HepG2 (cell line): ENCODE results near the gene CD300A. TPM values are rescaled to one million over a fixed set of nuclear protein-coding genes. Genes with fewer than 3 reads are reported as not detected.
A peak's percentile ranks its signal among the peaks of the same experiment; 100 is the strongest.

Source experiments
- ATAC-seq: fragments of 200-7000 bp; cut with Tn5 transposase; 3 replicates; pipeline ENCODE4 v1.9.1; 2020; ENCODE audit warnings: mild to moderate bottlenecking, moderate library complexity
- BruUV-seq: library from RNA; stranded (reverse); fragments of 400-500 nt; replicated peaks from 2 replicates; lab custom pipeline; 2021; lab: Mats Ljungman, UMichigan
- CTCF ChIA-PET: fragments of 300-600 bp; formaldehyde crosslinking; extraction: SDS; loops from one replicate; lab custom pipeline; 2021; ENCODE audit warnings: low total read pairs, inconsistent platforms, low intra/inter-chr PET ratio; lab: Yijun Ruan, JAX
- POLR2A ChIA-PET: fragments of 350-600 bp; sonication (Branson Sonifier 250); formaldehyde crosslinking; loops from one replicate; lab custom pipeline; 2020; ENCODE audit warnings: antibody characterized with exemption, inconsistent platforms; lab: Yijun Ruan, JAX
- DNase-seq: peaks from one replicate; pipeline ENCODE4 v3.0.0-alpha.2; 2015; ENCODE audit warnings: low spot score
- FAIRE-seq: peaks from 3 replicates; lab custom pipeline; 2011; peaks lifted over from hg19 to GRCh38; lab: Jason Lieb, UNC
- H2AFZ ChIP-seq: one replicate; pipeline ENCODE4 v1.6.1; 2011; ENCODE audit warnings: low read length, inconsistent platforms
- H3K27ac ChIP-seq: fragments of 300-600 bp; 3 replicates; pipeline ENCODE4 v1.8.0; 2011; ENCODE audit warnings: mixed run types, mild to moderate bottlenecking, mixed read lengths, low read length, inconsistent platforms; ENCODE audit not compliant: insufficient read depth; ENCODE audit errors: extremely low read length
- H3K27me3 ChIP-seq, 2 experiments: fragments of 200-600 bp in 1 of 2; 2 replicates in 1 of 2; 3 replicates in 1 of 2; pipeline versions ENCODE4 v1.6.0 to v1.8.0; 2011; ENCODE audit warnings: low read length in 2 of 2, mild to moderate bottlenecking in 2 of 2, moderate library complexity in 2 of 2, inconsistent platforms in 1 of 2; ENCODE audit not compliant: insufficient read depth in 2 of 2, control insufficient read depth in 1 of 2
- H3K36me3 ChIP-seq, 2 experiments: fragments of 200-600 bp in 1 of 2; replicated peaks in 1 of 2; 2 replicates in 1 of 2; 3 replicates in 1 of 2; pipeline versions ENCODE4 v1.5.1 to v1.8.0; 2011; ENCODE audit warnings: low read length in 2 of 2, inconsistent platforms in 1 of 2; ENCODE audit not compliant: insufficient read depth in 2 of 2, control insufficient read depth in 1 of 2
- H3K4me1 ChIP-seq: 2 replicates; pipeline ENCODE4 v1.5.1; 2012; ENCODE audit warnings: low read length, inconsistent platforms; ENCODE audit not compliant: insufficient read depth
- H3K4me2 ChIP-seq: 2 replicates; pipeline ENCODE4 v1.6.0; 2011; ENCODE audit warnings: low read depth, low read length, inconsistent platforms
- H3K4me3 ChIP-seq, 3 experiments: fragments of 200-600 bp in 1 of 3; sonication (generic), shearing (Covaris generic) in 1 of 3; replicated peaks in 1 of 3; 2 replicates each; pipeline ENCODE4 v1.5.1; 2011 to 2016; ENCODE audit warnings: low read length in 3 of 3, inconsistent platforms in 2 of 3, low read depth in 2 of 3, mild to moderate bottlenecking in 2 of 3, control low read depth in 1 of 3, mixed read lengths in 1 of 3; ENCODE audit not compliant: insufficient read depth in 1 of 3
- H3K79me2 ChIP-seq: one replicate; pipeline ENCODE4 v1.6.1; 2011; ENCODE audit warnings: low read length, inconsistent platforms; ENCODE audit not compliant: insufficient read depth
- H3K9ac ChIP-seq: 2 replicates; pipeline ENCODE4 v1.6.0; 2011; ENCODE audit warnings: mild to moderate bottlenecking, low read depth, low read length, inconsistent platforms; ENCODE audit not compliant: insufficient read depth
- H3K9me3 ChIP-seq: 2 replicates; pipeline ENCODE4 v1.5.1; 2012; ENCODE audit warnings: mild to moderate bottlenecking, low read length
- H4K20me1 ChIP-seq: 2 replicates; pipeline ENCODE4 v1.6.0; 2011; ENCODE audit warnings: inconsistent platforms, mild to moderate bottlenecking, low read length, moderate library complexity; ENCODE audit not compliant: insufficient read depth
- FLYWCH1 ChIP-seq: sonication (generic); formaldehyde crosslinking; IDR thresholded peaks from 2 replicates; pipeline ENCODE4 v1.8.1; 2023; ENCODE audit warnings: mild to moderate bottlenecking, missing genetic modification reagents
- GFI1 ChIP-seq: sonication (generic); formaldehyde crosslinking; IDR thresholded peaks from 2 replicates; pipeline ENCODE4 v1.5.0; 2020; ENCODE audit warnings: missing genetic modification reagents, mild to moderate bottlenecking, borderline replicate concordance
- MAFF ChIP-seq: IDR thresholded peaks from 2 replicates; pipeline ENCODE4 v1.6.1; 2011; ENCODE audit warnings: low read depth, low read length, improper control_type of control experiment
- MAFK ChIP-seq, 2 experiments: IDR thresholded peaks in 1 of 2; conservative IDR thresholded peaks in 1 of 2; 2 replicates each; pipeline ENCODE4 v1.6.1; 2011; ENCODE audit warnings: improper control_type of control experiment in 2 of 2, low read length in 2 of 2
- ZNF652 ChIP-seq: IDR thresholded peaks from 2 replicates; pipeline ENCODE4 v1.6.1; 2016; ENCODE audit warnings: low read depth, borderline replicate concordance
- WGBS: methylation state at CpG from one replicate; pipeline ENCODE4 v1.1.6; 2017; ENCODE audit warnings: low lambda C conversion rate; 5-methylcytosine and 5-hydroxymethylcytosine counted together
- in situ Hi-C: cut with HindIII; loops from 2 replicates; pipeline ENCODE4 v1.10.0; 2017; ENCODE audit warnings: low pct_unique_long_range_greater_than_20kb; ENCODE audit not compliant: extremely low pct_ligation_motif_present
- intact Hi-C: fragments of 100-400 bp; cut with micrococcal nuclease; formaldehyde crosslinking; loops from one replicate; pipeline ENCODE4 v1.10.0; 2022; ENCODE audit not compliant: unreplicated experiment
- polyA plus RNA-seq, 8 experiments: library from polyadenylated mRNA; depleted of rRNA in 3 of 8; stranded (reverse) in 7 of 8; unstranded in 1 of 8; fragments of >200 nt; fragmentation: Illumina TruSeq in 4 of 8; extraction: Trizol in 4 of 8; gene quantifications; 2 replicates each; pipeline versions ENCODE4 v1.2.1 to v1.2.3, GENCODE V29; 2011 to 2016; ENCODE audit warnings: low read depth in 4 of 8, missing spikeins in 1 of 8, mixed read lengths in 1 of 8; ENCODE audit not compliant: insufficient read depth in 1 of 8
- total RNA-seq, 5 experiments: library from RNA; depleted of rRNA; stranded (reverse); fragments of >200 nt; fragmentation: Illumina TruSeq; extraction: Trizol; gene quantifications; 2 replicates each; pipeline ENCODE4 v1.2.3, GENCODE V29; 2016; ENCODE audit warnings: low read depth in 1 of 5

CD300A gene
- total and polyA plus RNA-seq, 2 of the 13 experiments (the other 11 are each of a cell fraction or from before 2014, with no cell fraction given) = not detected

- peak; percentile 64; the same call in 1 of the 2 replicates for TF ChIP-seq ZNF652 (CRISPR knock-in tag)
- TF ChIP-seq GFI1 = no peak
- TF ChIP-seq, all 625 proteins: peak for 1
- intact Hi-C loops = no loop called here
- no peak for ATAC-seq
- no peak overlapping the region for H2AFZ ChIP-seq
- CTCF ChIA-PET = no interaction called here
- POLR2A ChIA-PET = no interaction called here
- no TSS peak for BruUV-seq
- peaks cover 74% of the 10 kb centered on the region for H3K4me1 ChIP-seq
- no peaks in the 10 kb centered on the region for H3K27me3 ChIP-seq
- no peak for DNase-seq
- H3K27ac ChIP-seq = no peak overlapping the region
- H4K20me1 ChIP-seq = no peaks in the 10 kb centered on the region
- 64% methylated on average over 10 of the region's 10 CpGs for WGBS
- H3K36me3 ChIP-seq = no peaks in the 10 kb centered on the region
- no peak overlapping the region for H3K4me3 ChIP-seq
- no peak overlapping the region for H3K4me2 ChIP-seq
- no peaks in the 10 kb centered on the region for H3K9me3 ChIP-seq
- H3K79me2 ChIP-seq = no peaks in the 10 kb centered on the region
- in situ Hi-C loops = no loop called here
- no peak for FAIRE-seq
- no peak overlapping the region for H3K9ac ChIP-seq
These were observed 46.5 kb upstream of the CD300A start for GRCh38 chr17:74419928-74420411.

GRCh38 chr17:74424117-74424516 is 42.3 kb upstream of the CD300A start:
- no peaks in the 10 kb centered on the region for H3K36me3 ChIP-seq
- no peaks in the 10 kb centered on the region for H3K9me3 ChIP-seq
- FAIRE-seq = no peak
- H3K4me2 ChIP-seq = no peak overlapping the region
- H3K27ac ChIP-seq = no peak overlapping the region
- ChIA-PET CTCF (no interaction called here), POLR2A (interaction anchor here (1.5 to 2.8 kb wide), 2 partner anchors 19 to 30 kb away, joined by 5 to 8 read pairs; no protein-coding TSS in a partner anchor)
- H3K4me1 ChIP-seq = peaks cover 68% of the 10 kb centered on the region
- H3K79me2 ChIP-seq = no peaks in the 10 kb centered on the region
- no peak overlapping the region for H2AFZ ChIP-seq
- H3K4me3 ChIP-seq = no peak overlapping the region
- H3K9ac ChIP-seq = no peak overlapping the region
- in situ Hi-C loops (no loop called here), intact Hi-C loops (no loop called here)
- H4K20me1 ChIP-seq = no peaks in the 10 kb centered on the region
- no peak for DNase-seq
- H3K27me3 ChIP-seq = no peaks in the 10 kb centered on the region
- peak; percentile 76 to 89 for TF ChIP-seq MAFK (conservative IDR thresholded peaks at IDR 0.05 in 1 of 2, IDR thresholded peaks at IDR 0.05 in 1 of 2; ENCODE audit: low read length in 2 of 2)
- TF ChIP-seq MAFF = peak; percentile 74
- TF ChIP-seq FLYWCH1 (CRISPR knock-in tag) = no peak
- BruUV-seq = no TSS peak
- 79% methylated on average over 7 of the region's 7 CpGs for WGBS
- ATAC-seq = no peak
